Measurements from ENCODE around the gene CSNK1G3.

DNA sequence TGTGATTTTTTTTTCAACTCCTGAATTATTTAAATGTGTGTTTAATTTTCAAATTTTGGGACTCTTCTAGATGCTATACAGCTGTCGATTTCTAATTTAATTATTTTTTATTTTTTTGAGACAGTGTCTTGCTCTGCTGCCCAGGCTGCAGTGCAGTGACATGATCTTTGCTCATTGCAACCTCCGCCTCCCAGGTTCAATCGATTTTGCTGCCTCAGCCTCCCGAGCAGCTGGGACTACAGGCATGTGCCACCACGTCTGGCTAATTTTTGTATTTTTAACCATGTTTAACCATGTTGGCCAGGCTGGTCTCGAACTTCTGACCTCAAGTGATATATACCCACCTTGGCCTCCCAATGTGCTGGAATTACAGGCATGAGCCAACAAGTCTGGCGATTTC lies 28.6 kb downstream of the CSNK1G3 start:
- TF ChIP-seq POLR2A (IDR thresholded peaks at IDR 0.05; ENCODE audit: low read length): no peak
- TF ChIP-seq, protein P1, sequence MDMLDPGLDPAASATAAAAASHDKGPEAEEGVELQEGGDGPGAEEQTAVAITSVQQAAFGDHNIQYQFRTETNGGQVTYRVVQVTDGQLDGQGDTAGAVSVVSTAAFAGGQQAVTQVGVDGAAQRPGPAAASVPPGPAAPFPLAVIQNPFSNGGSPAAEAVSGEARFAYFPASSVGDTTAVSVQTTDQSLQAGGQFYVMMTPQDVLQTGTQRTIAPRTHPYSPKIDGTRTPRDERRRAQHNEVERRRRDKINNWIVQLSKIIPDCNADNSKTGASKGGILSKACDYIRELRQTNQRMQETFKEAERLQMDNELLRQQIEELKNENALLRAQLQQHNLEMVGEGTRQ (IDR thresholded peaks at IDR 0.05): no peak
- no peak for TF ChIP-seq FOSB (CRISPR knock-in tag; IDR thresholded peaks at IDR 0.05)
- no peak for TF ChIP-seq SMC3 (IDR thresholded peaks at IDR 0.05)
- TF ChIP-seq, protein P2, sequence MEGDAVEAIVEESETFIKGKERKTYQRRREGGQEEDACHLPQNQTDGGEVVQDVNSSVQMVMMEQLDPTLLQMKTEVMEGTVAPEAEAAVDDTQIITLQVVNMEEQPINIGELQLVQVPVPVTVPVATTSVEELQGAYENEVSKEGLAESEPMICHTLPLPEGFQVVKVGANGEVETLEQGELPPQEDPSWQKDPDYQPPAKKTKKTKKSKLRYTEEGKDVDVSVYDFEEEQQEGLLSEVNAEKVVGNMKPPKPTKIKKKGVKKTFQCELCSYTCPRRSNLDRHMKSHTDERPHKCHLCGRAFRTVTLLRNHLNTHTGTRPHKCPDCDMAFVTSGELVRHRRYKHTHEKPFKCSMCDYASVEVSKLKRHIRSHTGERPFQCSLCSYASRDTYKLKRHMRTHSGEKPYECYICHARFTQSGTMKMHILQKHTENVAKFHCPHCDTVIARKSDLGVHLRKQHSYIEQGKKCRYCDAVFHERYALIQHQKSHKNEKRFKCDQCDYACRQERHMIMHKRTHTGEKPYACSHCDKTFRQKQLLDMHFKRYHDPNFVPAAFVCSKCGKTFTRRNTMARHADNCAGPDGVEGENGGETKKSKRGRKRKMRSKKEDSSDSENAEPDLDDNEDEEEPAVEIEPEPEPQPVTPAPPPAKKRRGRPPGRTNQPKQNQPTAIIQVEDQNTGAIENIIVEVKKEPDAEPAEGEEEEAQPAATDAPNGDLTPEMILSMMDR (IDR thresholded peaks at IDR 0.05): no peak
- no peak for TF ChIP-seq CHD2 (IDR thresholded peaks at IDR 0.05; ENCODE audit: low read length, partially characterized antibody)
- TF ChIP-seq RFX5 (IDR thresholded peaks at IDR 0.05): no peak
- no peak for TF ChIP-seq RAD21 (conservative IDR thresholded peaks at IDR 0.05 in 1 of 2, IDR thresholded peaks at IDR 0.05 in 1 of 2)
- no peak for TF ChIP-seq BHLHE40 (IDR thresholded peaks at IDR 0.05; ENCODE audit: low read depth, low read length)
- no peak for TF ChIP-seq NFE2L2 (conservative IDR thresholded peaks at IDR 0.05; ENCODE audit: low read length)
- no peak for TF ChIP-seq RNF2 (IDR thresholded peaks at IDR 0.05; ENCODE audit: borderline replicate concordance, low read depth)

All from A549 (cell line).